RKO (cell line): ENCODE results near the gene RAB40B.
"Not testable (repeated sequence)": the region's sequence is repeated elsewhere in the genome, so short reads cannot be mapped to it uniquely, and the experiment has no call there.

Source experiments
- DNase-seq: peaks from one replicate; pipeline ENCODE4 v3.0.0-alpha.2; 2016; ENCODE audit warnings: low spot score

Gene RAB40B

GRCh38 chr17:82667668-82668000, 30.9 kb downstream of the RAB40B start:
- DNase-seq: no peak

DNA sequence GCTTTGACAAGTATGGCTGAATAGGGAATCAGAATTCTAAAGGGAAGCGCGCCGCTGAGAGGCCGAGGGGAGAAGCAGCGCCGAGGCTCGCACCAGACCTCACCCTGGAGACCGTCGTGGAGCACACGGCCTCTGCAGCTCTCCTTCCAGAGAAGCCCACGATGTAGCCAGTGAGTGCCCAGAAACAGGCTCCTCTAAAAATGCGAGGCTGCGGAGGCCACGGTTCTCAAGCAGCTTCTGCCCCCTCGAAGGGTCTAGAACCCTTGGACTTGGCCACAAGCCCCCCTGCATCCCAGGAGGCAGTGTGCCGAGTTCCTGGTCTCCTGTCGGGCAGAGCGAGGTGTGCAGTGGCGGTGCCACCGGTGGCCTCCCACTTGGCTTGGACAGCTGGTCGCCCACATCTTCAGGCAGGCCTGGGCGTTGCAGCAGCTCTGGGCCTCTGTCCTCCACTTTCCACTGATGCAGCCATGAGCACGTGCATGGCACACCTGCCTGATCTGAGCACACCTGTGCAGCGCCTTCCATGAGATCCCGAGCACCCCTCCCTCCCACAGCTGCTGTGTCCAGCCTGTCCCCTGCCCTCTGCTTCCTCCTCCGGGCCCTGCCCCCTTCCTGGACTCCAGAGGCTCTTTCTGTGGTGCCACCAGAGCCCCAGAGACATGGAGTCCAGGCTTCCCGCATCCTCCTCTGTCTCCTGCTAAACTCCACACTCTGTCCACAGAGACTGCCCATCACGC, 31.4 kb downstream of the RAB40B start:
- no peak for DNase-seq

DNA sequence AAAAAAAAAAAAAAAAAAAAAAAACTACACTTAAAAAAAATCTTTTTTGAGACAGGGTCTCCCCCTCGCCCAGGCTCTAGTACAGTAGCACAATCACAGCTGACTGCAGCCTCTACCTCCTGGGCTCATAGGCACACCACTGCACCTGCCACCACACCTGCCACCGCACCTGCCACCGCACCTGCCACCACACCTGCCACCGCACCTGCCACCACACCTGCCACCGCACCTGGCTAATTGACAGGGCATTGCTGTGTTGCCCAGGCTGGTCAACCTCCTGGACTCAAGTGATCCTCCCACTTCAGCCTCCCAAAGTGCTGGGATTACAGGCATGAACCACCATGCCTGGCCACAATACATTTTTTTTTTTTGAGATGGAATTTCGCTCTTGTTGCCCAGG, 32.6 kb downstream of the RAB40B start:
- no peak for DNase-seq

GRCh38 chr17:82665217-82665616, 33.3 kb downstream of the RAB40B start:
- DNase-seq: no peak

DNA sequence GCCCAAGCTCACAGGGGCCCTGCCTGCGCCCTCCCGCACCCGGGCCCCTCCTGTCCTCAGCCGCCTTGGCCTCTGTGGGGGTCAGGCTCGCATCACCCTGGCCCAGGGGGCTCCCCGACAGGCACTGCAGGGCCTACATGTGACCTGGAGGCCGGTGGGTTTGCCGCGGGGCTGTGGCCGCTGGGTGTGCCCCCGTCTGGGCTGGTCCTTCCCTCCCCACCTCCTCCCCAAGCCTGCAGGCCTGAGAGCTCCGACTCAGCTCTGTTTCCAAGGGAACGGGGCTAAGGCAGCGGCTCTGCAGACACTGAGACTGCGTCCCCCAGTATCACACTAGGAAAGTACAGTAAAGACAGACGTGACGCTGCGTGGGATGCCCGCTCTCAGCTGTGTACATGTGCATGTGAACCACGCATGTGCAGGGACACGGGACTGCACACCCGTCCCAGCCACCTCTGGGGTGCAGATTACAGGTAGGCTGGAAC, 33.8 kb downstream of the RAB40B start:
- no peak for DNase-seq

DNA sequence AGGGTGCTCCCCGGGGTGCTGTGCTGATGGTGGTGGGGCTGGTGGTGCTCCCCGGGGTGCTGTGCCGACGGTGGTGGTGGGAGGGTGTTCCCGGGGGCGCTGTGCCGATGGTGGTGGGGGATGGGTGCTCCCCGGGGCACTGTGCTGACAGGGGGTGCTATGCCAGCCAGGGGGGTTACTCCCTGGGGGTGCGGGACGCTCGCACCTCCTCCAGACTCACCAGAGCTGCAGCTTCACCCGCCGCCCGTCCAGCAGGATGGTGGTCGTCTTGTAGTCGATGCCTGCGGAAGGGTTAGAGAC, 34.3 kb downstream of the RAB40B start:
- no peak for DNase-seq

- no peak for DNase-seq
Measured at GRCh38 chr17:82663381-82664275, 34.9 kb downstream of the RAB40B start.

- DNase-seq: no peak
Measured at GRCh38 chr17:82662711-82663261, 35.7 kb downstream of the RAB40B start.

DNA sequence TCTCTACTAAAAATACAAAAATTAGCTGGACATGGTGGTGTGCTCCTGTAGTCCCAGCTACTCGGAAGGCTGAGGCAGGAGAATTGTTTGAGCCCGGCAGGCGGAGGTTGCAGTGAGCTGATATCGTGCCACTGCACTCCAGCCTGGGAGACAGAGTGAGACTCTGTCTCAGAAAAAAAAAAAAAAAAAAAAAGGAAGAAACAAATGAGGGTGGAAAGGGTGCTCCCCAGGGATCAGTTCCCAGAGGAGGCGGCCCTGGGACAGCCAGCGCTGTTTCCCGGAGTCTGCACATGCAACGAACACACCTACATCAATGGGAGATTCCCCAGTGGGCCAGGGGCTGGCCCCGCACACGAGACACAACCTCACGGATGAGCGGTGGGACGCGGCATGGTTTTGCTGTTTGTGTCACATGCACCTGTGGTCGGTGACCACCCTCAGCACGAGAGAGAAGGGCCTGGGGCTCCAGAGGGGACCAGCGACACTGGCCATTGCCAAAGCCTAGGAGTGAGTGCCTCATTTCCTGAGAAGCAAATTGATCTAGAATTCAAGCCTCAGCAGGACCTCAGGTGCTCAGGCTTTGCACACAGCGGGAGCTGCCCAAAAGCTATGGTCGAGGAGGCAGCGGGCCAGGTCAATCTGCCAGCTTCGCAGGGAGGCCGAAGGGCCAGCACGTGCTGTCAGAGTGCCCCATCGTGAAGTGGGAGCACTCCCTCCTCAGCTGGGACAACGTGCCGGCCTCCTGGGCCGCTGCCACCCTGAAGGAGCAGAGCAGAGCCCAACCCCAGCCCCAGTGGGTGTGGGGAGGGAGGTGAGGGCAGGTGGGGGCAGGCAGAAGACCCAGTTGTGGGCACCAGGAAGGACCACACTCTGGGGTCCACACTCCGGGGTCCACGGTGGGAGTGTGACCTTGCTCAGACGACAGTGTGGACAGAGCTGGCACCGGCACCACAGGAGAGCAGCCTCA, 36.5 kb downstream of the RAB40B start:
- no peak for DNase-seq

DNA sequence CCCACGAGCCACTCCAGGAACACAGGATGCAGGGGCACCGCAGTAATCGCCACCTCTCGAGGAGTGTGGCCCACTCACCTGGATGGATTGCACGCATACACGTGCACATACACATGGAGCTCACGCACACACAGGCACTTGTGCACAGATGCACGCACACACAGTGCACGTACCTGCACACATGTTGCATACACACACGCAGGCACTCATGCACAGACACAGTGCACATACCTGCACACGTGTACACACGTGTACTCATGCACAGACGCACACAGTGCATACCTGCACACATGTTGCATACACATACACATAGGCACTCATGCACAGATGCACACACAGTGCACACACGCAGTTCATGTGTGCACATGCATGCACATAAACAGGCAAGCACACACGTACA, 38.6 kb downstream of the RAB40B start:
- no peak for DNase-seq

- DNase-seq: no peak
Measured at GRCh38 chr17:82658796-82659452, 39.6 kb downstream of the RAB40B start.

DNA sequence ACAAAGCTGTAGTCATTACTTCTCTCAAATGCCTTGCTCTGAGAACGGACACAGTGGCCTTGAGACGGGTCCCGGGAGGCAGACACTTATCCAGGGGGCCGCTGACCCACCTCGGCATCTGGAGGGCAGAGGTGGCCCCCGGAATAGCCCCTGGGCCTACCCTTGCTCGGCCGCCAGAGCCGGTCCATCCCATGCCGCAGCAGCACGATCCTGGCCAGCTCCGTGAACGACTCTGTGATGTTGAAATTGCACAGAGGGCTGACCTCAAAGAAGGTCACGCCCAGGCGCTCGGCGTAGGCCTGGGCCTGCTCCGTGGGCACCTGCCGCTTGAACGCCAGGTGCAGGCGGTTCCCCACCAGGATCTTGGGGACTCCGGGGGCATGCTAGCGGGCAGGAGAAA, 40.2 kb downstream of the RAB40B start:
- DNase-seq: no peak

DNA sequence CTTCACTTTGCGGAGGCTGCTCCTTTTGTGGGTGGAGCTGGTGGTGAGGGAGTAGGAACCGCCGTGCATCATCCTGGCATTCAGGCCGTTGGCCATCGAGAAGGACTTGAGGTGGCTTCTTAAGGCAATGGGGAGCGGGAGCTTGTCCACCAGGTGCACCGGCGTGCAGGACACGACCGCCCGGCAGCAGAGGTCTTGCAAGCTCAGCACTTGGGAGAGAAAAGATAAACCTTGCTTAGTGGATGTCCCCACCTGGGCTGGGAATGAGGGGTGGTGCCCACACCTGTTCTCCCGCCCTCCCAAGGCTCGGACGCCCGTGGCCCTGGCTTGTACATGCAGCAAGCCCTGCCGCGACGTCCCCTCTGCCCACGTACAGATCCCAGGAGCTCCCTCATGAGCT, 40.6 kb downstream of the RAB40B start:
- no peak for DNase-seq

DNA sequence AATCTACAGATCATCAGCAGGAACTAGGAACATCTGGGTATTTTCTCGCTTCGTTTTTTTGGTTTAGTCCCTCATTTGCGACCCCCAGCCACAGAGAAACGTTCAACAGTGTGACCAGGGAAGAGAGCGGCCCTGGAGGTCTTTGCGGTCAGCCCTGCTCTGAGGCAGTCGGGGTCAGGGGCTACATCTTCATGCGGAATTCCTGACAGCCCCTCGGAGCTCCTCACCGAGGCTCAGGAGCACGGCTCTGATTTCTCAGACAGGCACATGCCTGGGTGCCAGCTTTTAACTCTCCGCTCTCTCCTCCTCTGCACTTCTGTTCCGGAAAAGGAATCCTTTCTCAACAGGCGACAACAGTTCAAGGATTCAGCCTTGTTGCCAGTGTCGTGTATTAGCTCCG, 42.2 kb downstream of the RAB40B start:
- DNase-seq: no peak

GRCh38 chr17:82655523-82655922, 43.0 kb downstream of the RAB40B start:
- DNase-seq: no peak

DNA sequence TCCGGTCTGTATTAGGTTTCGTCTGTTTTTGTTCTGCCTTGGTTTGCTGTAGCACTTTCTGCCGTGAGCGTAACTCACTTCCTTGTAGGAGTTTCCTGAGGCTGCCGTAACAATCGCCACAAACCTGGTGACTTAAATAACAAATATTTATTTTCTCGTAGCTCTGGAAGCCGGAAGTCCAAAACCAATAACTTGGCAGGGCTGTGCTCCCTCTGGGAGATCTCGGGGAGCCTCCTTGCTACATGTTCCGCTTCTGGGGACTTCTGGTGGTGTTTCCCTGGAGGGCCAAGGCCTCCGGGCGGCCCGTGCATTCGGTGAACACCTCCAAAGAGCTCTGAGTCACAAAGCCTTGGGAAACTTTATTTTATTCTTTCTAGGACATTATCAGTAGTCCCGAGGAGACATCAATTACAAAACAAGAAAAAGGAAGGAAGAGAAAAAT, 43.4 kb downstream of the RAB40B start:
- DNase-seq: no peak

DNA sequence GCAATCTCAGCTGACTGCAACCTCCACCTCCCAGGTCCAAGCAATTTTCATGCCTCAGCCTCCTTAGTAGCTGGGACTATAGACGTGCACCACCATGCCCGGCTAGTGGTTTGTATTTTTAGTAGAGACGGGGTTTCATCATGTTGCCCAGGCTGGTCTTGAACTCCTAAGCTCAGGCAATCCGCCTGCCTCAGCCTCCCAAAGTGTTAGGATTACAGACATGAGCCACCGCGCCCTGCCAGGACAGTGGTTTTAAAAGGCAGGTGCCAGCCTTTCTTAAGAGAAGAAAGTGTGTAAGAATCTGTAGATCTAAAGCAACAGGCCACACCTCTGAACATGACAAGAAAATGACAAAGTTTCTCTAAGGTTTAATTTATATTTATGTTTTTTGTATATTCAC, 43.9 kb downstream of the RAB40B start:
- not testable (repeated sequence) for DNase-seq

DNA sequence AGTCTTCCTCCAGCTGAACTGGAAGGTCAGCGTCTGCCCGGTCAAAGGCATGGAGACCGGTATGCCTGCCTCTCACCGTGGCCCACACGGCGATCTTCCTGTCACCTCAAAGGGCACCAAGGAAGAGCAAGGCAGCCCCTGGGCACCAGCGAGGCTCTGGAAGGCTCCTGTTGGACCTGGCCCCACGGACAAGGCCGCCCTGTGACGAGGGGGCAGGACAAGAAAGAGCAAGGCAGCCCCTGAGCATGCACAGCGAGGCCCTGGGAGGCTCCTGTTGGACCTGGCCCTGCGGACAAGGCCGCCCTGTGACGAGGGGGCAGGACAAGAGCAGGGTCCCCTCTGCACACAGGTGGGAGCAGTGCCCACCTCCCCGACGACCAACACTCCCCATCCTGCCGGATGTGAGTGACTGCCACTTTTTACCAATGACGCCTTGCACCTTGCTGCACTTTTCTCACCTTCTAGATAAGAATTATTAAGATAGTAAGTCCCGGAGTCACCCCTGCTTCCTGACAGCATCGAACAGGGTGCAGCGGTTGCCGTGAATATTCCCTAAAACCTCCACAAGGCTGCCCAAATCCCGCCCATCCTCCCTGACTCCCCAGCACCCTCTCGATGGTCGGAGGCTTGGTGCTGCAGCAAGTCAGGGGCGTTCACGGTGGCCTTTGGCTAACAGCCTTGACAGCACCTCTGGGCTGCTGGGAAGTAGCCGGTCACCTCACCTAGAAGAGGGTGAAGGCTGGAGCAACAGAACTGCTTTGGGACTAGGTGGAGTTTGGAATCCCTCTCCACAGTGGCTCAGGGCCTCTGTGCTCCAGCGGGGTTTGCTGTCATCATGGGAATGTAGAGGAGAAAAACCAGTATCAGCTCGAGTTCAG, 44.6 kb downstream of the RAB40B start:
- DNase-seq: no peak

DNA sequence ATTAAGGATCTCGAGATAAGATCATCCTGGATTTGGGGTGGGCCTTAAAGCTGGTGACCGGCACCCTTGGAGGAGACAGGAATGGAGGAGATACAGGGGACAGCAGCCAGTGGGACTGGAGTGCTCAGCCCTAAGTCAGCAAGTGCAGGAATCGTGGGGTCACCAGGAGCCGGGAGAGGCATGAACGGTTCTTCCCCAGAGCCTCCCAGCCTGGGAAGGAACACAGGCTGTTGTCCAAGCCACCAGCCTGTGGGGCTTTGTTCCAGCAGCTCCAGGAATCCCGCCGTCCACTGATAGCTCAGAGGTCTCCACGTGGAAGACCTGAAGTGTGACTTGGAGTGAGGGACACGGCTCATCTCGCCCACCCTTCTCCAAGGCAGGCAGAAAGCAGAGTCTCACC, 47.8 kb downstream of the RAB40B start:
- DNase-seq: no peak

DNA sequence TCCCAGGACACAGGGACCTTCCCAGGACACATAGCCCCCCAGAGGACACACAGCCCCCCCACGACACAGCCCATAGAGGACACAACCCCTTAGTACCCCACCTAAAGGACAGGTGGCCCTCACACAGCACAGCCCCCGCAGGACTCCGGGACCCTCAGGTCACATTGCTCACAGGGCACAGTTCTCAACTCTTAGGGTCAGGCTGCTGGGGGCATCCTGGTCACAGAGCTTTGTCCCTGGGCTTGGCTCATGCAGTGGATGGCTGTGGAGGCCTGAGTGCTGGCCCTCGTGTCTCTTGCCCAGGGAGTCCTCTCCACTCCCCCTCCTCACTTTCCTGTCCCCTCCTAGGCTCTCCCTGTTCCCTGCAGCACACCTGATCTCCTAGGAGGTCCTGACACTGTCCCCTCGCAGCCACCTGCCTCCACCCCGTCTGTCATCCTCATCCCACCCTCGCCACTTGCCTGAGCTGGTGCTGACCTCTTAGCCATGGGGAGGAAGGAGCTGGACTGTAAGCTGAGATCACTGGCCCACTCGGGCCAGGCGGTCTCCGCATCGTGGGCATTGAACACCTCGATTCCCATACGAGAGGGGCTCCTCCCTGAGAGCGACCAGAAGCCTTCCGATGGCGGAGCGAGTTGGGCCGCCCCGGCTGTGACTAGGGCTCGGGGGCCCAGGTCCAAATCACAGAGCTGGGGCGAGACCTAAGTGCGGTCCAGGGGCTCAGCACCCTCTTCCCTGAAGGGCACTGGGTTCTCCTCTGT, 48.8 kb downstream of the RAB40B start:
- DNase-seq: no peak
